GM12892 (cell line): ENCODE results near the gene TPPP2.
"Not testable (repeated sequence)": the region's sequence is repeated elsewhere in the genome, so short reads cannot be mapped to it uniquely, and the experiment has no call there.

ENCODE experiments used
- POLR2A ChIP-seq: IDR thresholded peaks from 2 replicates; pipeline ENCODE4 v1.6.1; 2011; ENCODE audit warnings: low read depth, low read length, control low read depth
- TAF1 ChIP-seq: IDR thresholded peaks from 2 replicates; pipeline ENCODE4 v1.6.1; 2011; ENCODE audit warnings: low read depth, mild to moderate bottlenecking, control low read depth, low read length, borderline replicate concordance

DNA sequence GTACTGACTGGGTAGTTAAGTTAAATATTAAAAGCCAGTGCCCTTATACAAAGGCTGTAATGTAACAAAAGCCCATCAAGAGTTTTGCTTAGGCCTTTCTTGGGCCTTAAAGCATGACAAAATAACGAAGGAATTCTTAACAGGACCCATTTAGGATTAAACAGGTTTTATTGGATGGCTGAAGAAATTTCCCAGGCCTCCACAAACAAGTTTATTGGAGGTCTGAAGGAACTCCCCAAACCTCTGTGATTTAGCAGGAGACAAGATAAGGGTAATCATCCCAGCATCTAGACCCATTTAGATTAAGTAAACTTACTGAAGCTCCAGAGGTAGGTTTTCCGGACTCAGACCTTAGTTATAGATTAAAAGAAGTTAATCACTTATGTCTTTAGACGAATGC lies 20.3 kb upstream of the TPPP2 start:
- TF ChIP-seq TAF1, POLR2A: not testable (repeated sequence)
